ENCODE results near the gene RNF5.

DNA sequence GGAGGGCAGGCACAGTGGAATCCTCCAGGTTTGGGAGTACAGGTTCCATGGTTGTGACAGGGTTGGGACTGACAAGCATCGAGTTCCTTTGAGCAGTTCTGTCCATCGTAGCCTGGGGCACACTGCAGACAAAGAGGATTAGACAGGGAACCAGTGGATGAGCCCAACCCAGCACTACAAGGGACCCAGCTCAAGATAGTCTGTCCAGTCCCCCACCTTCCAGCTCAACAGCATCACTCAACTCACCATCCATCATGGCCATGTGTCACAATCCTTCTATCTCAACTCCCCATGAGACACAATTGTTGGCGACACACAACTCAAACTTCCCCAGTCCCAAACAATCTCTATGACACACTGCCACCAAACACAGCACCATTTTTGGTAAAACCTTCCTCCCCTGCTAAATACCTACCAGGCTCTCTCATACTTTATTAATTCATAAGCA, 26.1 kb downstream of the RNF5 start:
- TF ChIP-seq, protein P1, sequence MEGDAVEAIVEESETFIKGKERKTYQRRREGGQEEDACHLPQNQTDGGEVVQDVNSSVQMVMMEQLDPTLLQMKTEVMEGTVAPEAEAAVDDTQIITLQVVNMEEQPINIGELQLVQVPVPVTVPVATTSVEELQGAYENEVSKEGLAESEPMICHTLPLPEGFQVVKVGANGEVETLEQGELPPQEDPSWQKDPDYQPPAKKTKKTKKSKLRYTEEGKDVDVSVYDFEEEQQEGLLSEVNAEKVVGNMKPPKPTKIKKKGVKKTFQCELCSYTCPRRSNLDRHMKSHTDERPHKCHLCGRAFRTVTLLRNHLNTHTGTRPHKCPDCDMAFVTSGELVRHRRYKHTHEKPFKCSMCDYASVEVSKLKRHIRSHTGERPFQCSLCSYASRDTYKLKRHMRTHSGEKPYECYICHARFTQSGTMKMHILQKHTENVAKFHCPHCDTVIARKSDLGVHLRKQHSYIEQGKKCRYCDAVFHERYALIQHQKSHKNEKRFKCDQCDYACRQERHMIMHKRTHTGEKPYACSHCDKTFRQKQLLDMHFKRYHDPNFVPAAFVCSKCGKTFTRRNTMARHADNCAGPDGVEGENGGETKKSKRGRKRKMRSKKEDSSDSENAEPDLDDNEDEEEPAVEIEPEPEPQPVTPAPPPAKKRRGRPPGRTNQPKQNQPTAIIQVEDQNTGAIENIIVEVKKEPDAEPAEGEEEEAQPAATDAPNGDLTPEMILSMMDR (IDR thresholded peaks at IDR 0.05), result no peak
- no peak for TF ChIP-seq POLR2A (IDR thresholded peaks at IDR 0.05)

All from esophagus squamous epithelium (tissue), 4 donors.